Activated CD4-positive, alpha-beta T cell treated with anti-CD3 and anti-CD28 coated beads, Interleukin-2, amount 10 ng/mL, durations not matched to agents 7 days and 5 days (primary cell): ENCODE data around the gene PASD1. TPM values are rescaled to one million over a fixed set of nuclear protein-coding genes. Genes with fewer than 3 reads are reported as not detected.

Source experiments
- CTCF ChIA-PET: fragments of 350-600 bp; sonication (Branson Sonifier 250); formaldehyde crosslinking; loops from one replicate; lab custom pipeline; 2021; ENCODE audit warnings: antibody characterized with exemption; lab: Charles Lee
- POLR2A ChIA-PET: fragments of 350-600 bp; sonication (Branson Sonifier 250); formaldehyde crosslinking; loops from one replicate; lab custom pipeline; 2021; ENCODE audit warnings: antibody characterized with exemption; lab: Charles Lee
- DNase-seq: peaks from one replicate; pipeline ENCODE4 v3.0.0-alpha.2; 2020
- H3K27ac Mint-ChIP-seq: one replicate; pipeline ENCODE4 v1.8.0; 2021; ENCODE audit warnings: mild to moderate bottlenecking, moderate library complexity, mixed read lengths
- H3K27me3 Mint-ChIP-seq: one replicate; pipeline ENCODE4 v1.8.0; 2021; ENCODE audit warnings: mixed read lengths
- H3K36me3 Mint-ChIP-seq: one replicate; pipeline ENCODE4 v1.8.0; 2021; ENCODE audit warnings: low read depth, mixed read lengths
- H3K4me1 Mint-ChIP-seq: one replicate; pipeline ENCODE4 v1.8.0; 2021; ENCODE audit warnings: mixed read lengths
- H3K4me3 Mint-ChIP-seq: one replicate; pipeline ENCODE4 v1.8.0; 2021; ENCODE audit warnings: mild to moderate bottlenecking, moderate library complexity, mixed read lengths
- H3K9me3 Mint-ChIP-seq: one replicate; pipeline ENCODE4 v1.8.0; 2021; ENCODE audit warnings: mixed read lengths
- total RNA-seq, 2 experiments: library from RNA; stranded (reverse); gene quantifications; one replicate each; pipeline ENCODE4 v1.2.3, GENCODE V29; 2021

The PASD1 gene
- total RNA-seq, 2 experiments from 2014 or later, result not detected

DNA sequence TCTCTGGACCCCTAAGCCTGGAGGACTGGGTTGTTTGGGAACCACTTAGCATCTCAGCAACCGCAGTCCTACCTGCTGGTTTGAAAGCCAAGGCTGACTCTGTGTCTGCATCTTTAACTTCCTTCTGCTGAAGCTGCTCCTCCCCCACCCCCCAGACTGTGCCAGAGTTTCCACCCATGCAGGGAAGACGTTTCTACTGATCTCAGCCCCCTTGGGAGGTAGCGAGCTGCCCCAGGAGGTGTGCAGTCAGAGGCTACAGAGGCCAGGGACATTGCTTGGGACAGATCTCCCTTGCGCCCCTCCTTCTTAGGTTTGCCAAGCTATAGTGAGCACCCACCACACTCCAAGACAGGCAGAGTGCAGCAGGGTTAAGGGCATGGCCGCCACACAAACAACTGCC, 147.7 kb downstream of the PASD1 start:
- Mint-ChIP-seq H3K27me3 (no peaks in the 10 kb centered on the region), H3K4me3 (no peak overlapping the region), H3K4me1 (no peaks in the 10 kb centered on the region), H3K9me3 (no peaks in the 10 kb centered on the region), H3K36me3 (no peaks in the 10 kb centered on the region), H3K27ac (no peak overlapping the region)
- POLR2A ChIA-PET, result no interaction called here
- DNase-seq, result no peak
- CTCF ChIA-PET, result no interaction called here

- DNase-seq, result no peak
- H3K27ac Mint-ChIP-seq, result no peak overlapping the region
- CTCF ChIA-PET, result no interaction called here
- no peaks in the 10 kb centered on the region for H3K36me3 Mint-ChIP-seq
- H3K4me3 Mint-ChIP-seq, result no peak overlapping the region
- H3K27me3 Mint-ChIP-seq, result no peaks in the 10 kb centered on the region
- H3K4me1 Mint-ChIP-seq, result no peaks in the 10 kb centered on the region
- POLR2A ChIA-PET, result no interaction called here
- no peaks in the 10 kb centered on the region for H3K9me3 Mint-ChIP-seq
These were observed 148.3 kb downstream of the PASD1 start for GRCh38 chrX:151711787-151712186.

GRCh38 chrX:151712253-151712652, 148.8 kb downstream of the PASD1 start:
- Mint-ChIP-seq H3K9me3 (no peaks in the 10 kb centered on the region), H3K36me3 (no peaks in the 10 kb centered on the region), H3K27ac (no peak overlapping the region), H3K4me1 (no peaks in the 10 kb centered on the region), H3K27me3 (no peaks in the 10 kb centered on the region), H3K4me3 (no peak overlapping the region)
- DNase-seq, result no peak
- ChIA-PET POLR2A (no interaction called here), CTCF (no interaction called here)

- DNase-seq, result no peak
- Mint-ChIP-seq H3K4me3 (no peak overlapping the region), H3K9me3 (no peaks in the 10 kb centered on the region), H3K36me3 (no peaks in the 10 kb centered on the region), H3K27ac (no peak overlapping the region), H3K27me3 (no peaks in the 10 kb centered on the region), H3K4me1 (no peaks in the 10 kb centered on the region)
- ChIA-PET POLR2A (no interaction called here), CTCF (interaction anchor here (1.1 kb wide), 1 partner anchor 38 kb away, joined by 3 read pairs; no protein-coding TSS in a partner anchor)
These were observed 150.4 kb downstream of the PASD1 start for GRCh38 chrX:151713849-151714248.

DNA sequence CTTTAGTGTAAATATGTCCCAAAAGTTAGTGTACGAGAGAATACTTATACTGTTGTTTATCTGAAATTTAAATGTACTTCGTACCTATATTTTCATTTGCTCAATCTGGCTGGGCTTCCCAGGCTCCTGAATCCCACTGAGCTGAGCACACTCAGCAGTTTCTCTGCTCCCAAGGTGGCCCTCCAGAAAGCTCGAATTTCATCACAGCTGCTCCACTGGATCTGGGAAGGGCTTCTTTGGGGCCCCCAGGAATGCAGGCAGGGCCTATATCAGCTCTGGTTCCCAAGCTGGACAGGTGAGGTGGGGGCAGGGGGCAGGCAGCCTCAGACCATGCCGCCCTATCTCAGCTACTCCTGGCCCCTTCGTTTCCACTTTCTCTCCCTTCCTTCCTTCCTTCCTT, 150.9 kb downstream of the PASD1 start:
- ChIA-PET CTCF (no interaction called here), POLR2A (no interaction called here)
- Mint-ChIP-seq H3K4me3 (no peak overlapping the region), H3K27me3 (no peaks in the 10 kb centered on the region), H3K4me1 (no peaks in the 10 kb centered on the region), H3K27ac (no peak overlapping the region), H3K36me3 (no peaks in the 10 kb centered on the region), H3K9me3 (no peaks in the 10 kb centered on the region)
- DNase-seq, result no peak

- H3K4me3 Mint-ChIP-seq, result no peak within 1 kb of the TSS
- H3K4me1 Mint-ChIP-seq, result no peaks in the 10 kb centered on the region
- POLR2A ChIA-PET, result no interaction called here
- no peaks in the 10 kb centered on the region for H3K9me3 Mint-ChIP-seq
- no peaks in the 10 kb centered on the region for H3K36me3 Mint-ChIP-seq
- H3K27ac Mint-ChIP-seq, result no peak within 1 kb of the TSS
- DNase-seq, result no peak
- CTCF ChIA-PET, result no interaction called here
- H3K27me3 Mint-ChIP-seq, result no peaks in the 10 kb centered on the region
These were observed 152.3 kb downstream of the PASD1 start, which contains the start of gene FATE1 for GRCh38 chrX:151715752-151716151. Gene FATE1 (plus strand): TSS chrX:151716035. CDS start chrX:151716120, 85 bp downstream.

DNA sequence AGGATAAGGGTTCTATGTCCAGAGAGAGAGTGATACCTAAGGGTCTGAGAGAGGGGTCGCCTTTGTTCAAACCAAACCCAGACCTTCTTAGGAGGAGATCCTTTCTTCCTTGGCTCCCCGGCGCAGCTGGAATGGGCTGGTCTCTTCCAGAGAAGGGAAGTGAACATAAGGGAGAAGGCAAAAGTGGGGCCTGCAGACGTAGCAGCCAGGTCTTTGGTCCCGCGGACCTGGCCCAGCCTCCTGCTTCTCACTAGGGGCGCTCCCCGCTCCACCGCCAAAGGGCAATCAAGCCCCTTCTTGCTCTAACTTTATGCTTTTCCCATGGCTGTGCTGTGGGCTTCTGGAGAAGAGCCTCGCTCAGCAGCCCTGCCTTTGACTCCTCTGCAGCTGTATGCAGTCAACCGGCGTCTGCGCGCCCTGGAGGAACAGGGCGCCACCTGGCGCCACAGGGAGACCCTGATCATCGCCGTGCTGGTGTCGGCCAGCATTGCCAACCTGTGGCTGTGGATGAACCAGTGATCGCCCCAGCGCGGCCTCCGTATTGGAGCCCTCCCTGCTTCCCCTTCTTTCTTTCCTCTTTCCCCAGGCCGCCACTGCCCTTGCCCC, 158.9 kb downstream of the PASD1 start:
- no peaks in the 10 kb centered on the region for H3K9me3 Mint-ChIP-seq
- DNase-seq, result no peak
- H3K4me1 Mint-ChIP-seq, result no peaks in the 10 kb centered on the region
- no peaks in the 10 kb centered on the region for H3K36me3 Mint-ChIP-seq
- no peak overlapping the region for H3K4me3 Mint-ChIP-seq
- H3K27me3 Mint-ChIP-seq, result no peaks in the 10 kb centered on the region
- H3K27ac Mint-ChIP-seq, result no peak overlapping the region
- ChIA-PET CTCF (no interaction called here), POLR2A (no interaction called here)

DNA sequence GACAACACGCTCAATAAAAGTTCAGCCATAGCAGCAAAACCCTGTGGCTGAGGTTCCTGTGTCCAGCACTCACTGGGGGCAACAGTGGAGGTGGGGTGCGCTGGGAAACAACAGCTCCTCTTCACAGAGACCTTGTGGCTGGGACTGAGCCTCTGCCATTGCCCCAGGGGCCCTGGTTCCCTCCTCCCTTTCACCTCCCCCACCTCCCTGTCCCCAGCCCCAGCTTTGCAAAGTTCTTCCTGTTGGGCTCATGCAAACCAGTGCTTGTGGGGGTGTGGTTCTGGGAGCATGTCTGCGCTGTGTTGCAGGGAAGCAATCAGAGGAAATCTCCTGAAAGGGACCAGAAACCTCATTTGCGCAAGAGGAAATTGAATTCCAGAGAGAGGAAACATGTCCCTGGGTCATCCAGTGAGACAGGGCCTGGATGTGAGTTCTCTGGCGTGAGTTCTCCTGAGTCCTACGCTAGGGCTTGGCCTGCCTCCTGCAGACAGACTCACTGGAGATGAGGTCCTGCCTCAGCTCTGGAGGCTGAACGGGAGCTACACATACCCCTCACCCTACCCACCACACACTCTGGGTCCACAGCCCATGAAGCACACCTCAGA, 159.8 kb downstream of the PASD1 start:
- ChIA-PET CTCF (no interaction called here), POLR2A (no interaction called here)
- no peak for DNase-seq
- no peaks in the 10 kb centered on the region for H3K9me3 Mint-ChIP-seq
- H3K27ac Mint-ChIP-seq, result no peak overlapping the region
- no peak overlapping the region for H3K4me3 Mint-ChIP-seq
- H3K36me3 Mint-ChIP-seq, result no peaks in the 10 kb centered on the region
- no peaks in the 10 kb centered on the region for H3K4me1 Mint-ChIP-seq
- H3K27me3 Mint-ChIP-seq, result no peaks in the 10 kb centered on the region

- Mint-ChIP-seq H3K9me3 (no peaks in the 10 kb centered on the region), H3K27ac (no peak overlapping the region), H3K36me3 (no peaks in the 10 kb centered on the region), H3K4me3 (no peak overlapping the region), H3K27me3 (no peaks in the 10 kb centered on the region), H3K4me1 (no peaks in the 10 kb centered on the region)
- DNase-seq, result no peak
- POLR2A ChIA-PET, result no interaction called here
- CTCF ChIA-PET, result no interaction called here
These were observed 161.3 kb downstream of the PASD1 start for GRCh38 chrX:151724563-151725337.

GRCh38 chrX:151725338-151725614, 161.8 kb downstream of the PASD1 start:
- DNase-seq, result no peak
- no peaks in the 10 kb centered on the region for H3K9me3 Mint-ChIP-seq
- no peaks in the 10 kb centered on the region for H3K36me3 Mint-ChIP-seq
- H3K4me3 Mint-ChIP-seq, result no peak overlapping the region
- H3K27ac Mint-ChIP-seq, result no peak overlapping the region
- no peaks in the 10 kb centered on the region for H3K27me3 Mint-ChIP-seq
- ChIA-PET CTCF (no interaction called here), POLR2A (no interaction called here)
- H3K4me1 Mint-ChIP-seq, result no peaks in the 10 kb centered on the region

Other genes starting within 250 kb of the PASD1 start
- 10 to 100 TPM; 39.7 TPM for gene VMA21, start 166.5 kb upstream of the PASD1 start, total RNA-seq
- not detected for gene PRRG3, start 131.8 kb downstream of the PASD1 start, total RNA-seq
- gene FATE1, start 152.4 kb downstream of the PASD1 start, total RNA-seq, result not detected
- gene CNGA2, start 171.1 kb downstream of the PASD1 start, total RNA-seq, result not detected